Activated CD8-positive, alpha-beta T cell treated with anti-CD3 and anti-CD28 coated beads for 36 hours (primary cell): ENCODE results near the gene DOK4. TPM values are rescaled to one million over a fixed set of nuclear protein-coding genes. Genes with fewer than 3 reads are reported as not detected.
A peak's percentile ranks its signal among the peaks of the same experiment; 100 is the strongest.

ENCODE experiments used
- ATAC-seq: fragments of 200-7000 bp; cut with Tn5 transposase; one replicate; pipeline ENCODE4 v1.10.0; 2021; ENCODE audit warnings: mild to moderate bottlenecking, moderate library complexity
- CTCF ChIA-PET: fragments of 350-600 bp; sonication (Branson Sonifier 250); formaldehyde crosslinking; loops from one replicate; lab custom pipeline; 2021; ENCODE audit warnings: antibody characterized with exemption; lab: Charles Lee
- POLR2A ChIA-PET: fragments of 350-600 bp; sonication (Branson Sonifier 250); formaldehyde crosslinking; loops from one replicate; lab custom pipeline; 2021; ENCODE audit warnings: antibody characterized with exemption; lab: Charles Lee
- DNase-seq: peaks from one replicate; pipeline ENCODE4 v3.0.0-alpha.2; 2020
- H3K27ac Mint-ChIP-seq: one replicate; pipeline ENCODE4 v1.8.0; 2021; ENCODE audit warnings: mild to moderate bottlenecking, mixed read lengths
- H3K27me3 Mint-ChIP-seq: one replicate; pipeline ENCODE4 v1.8.0; 2021; ENCODE audit warnings: mixed read lengths
- H3K36me3 Mint-ChIP-seq: one replicate; pipeline ENCODE4 v1.8.0; 2021; ENCODE audit warnings: low read depth, mixed read lengths
- H3K4me1 Mint-ChIP-seq: one replicate; pipeline ENCODE4 v1.8.0; 2021; ENCODE audit warnings: low read depth, mixed read lengths
- H3K4me3 Mint-ChIP-seq: one replicate; pipeline ENCODE4 v1.8.0; 2021; ENCODE audit warnings: mild to moderate bottlenecking, moderate library complexity, mixed read lengths
- H3K9me3 Mint-ChIP-seq: one replicate; pipeline ENCODE4 v1.8.0; 2021; ENCODE audit warnings: mixed read lengths
- CTCF ChIP-seq: fragments of 200-600 bp; IDR thresholded peaks from one replicate; pipeline ENCODE4 v1.8.0; 2022; ENCODE audit warnings: antibody characterized with exemption, mild to moderate bottlenecking
- intact Hi-C: fragments of 100-400 bp; cut with micrococcal nuclease; formaldehyde crosslinking; loops from one replicate; pipeline ENCODE4 v1.10.0; 2022
- total RNA-seq, 2 experiments: library from RNA; stranded (reverse); gene quantifications; one replicate each; pipeline ENCODE4 v1.2.3, GENCODE V29; 2021

The DOK4 gene
- total RNA-seq, 2 experiments from 2014 or later: 4.6 to 5.1 TPM

DNA sequence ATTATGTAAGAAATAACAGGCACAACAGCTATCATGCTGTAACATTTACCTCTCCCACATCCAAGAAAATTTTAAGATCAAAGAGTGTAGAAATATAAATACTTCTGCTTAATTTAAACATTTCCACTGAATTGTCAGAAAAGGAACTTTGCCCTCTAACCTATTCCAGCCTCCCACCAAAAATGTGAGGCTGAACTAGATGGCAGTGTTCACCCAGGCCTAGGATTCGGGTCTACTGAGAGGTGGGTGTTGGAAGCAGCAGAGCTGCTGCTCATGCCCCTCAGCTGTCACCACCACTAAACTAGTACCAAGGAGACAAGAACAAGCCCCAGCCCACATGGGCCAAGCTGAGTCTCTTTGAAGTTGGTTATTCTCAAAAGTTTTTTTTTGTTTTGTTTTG, 50.5 kb downstream of the DOK4 start:
- ChIA-PET POLR2A (interaction anchor here (1.1 kb wide), 1 partner anchor 11 kb away, joined by 8 read pairs; the partner anchor contains the start of genes CIAPIN1 and COQ9), CTCF (interaction anchor here (0.7 to 5.3 kb wide), 7 partner anchors 11 to 135 kb away, joined by 3 to 30 read pairs (median 4); partner anchors contain the start of genes CIAPIN1 and POLR2C)
- DNase-seq (no peak), ATAC-seq (no peak)
- Mint-ChIP-seq H3K4me3 (no peak overlapping the region), H3K36me3 (peaks cover 73% of the 10 kb centered on the region), H3K4me1 (peaks cover 31% of the 10 kb centered on the region), H3K27ac (no peak overlapping the region), H3K9me3 (peaks cover 4% of the 10 kb centered on the region), H3K27me3 (no peaks in the 10 kb centered on the region)
- no peak for TF ChIP-seq CTCF
- intact Hi-C loops: no loop called here

GRCh38 chr16:57434003-57434402, 52.3 kb downstream of the DOK4 start:
- H3K4me3 Mint-ChIP-seq: no peak overlapping the region
- TF ChIP-seq CTCF: no peak
- POLR2A ChIA-PET: interaction anchor here (2.7 kb wide), 1 partner anchor 13 kb away, joined by 9 read pairs; the partner anchor contains the start of genes CIAPIN1 and COQ9
- no peaks in the 10 kb centered on the region for H3K27me3 Mint-ChIP-seq
- H3K4me1 Mint-ChIP-seq: peaks cover 31% of the 10 kb centered on the region
- no peaks in the 10 kb centered on the region for H3K9me3 Mint-ChIP-seq
- H3K27ac Mint-ChIP-seq: peak overlapping the region; percentile 66
- intact Hi-C loops: no loop called here
- no peak for DNase-seq
- peak; percentile 20 for ATAC-seq
- peaks cover 67% of the 10 kb centered on the region for H3K36me3 Mint-ChIP-seq
- CTCF ChIA-PET: interaction anchor here (1.1 to 6.0 kb wide), 5 partner anchors 8 to 86 kb away, joined by 5 to 81 read pairs (median 7); partner anchors contain the start of gene POLR2C

GRCh38 chr16:57432989-57433388, 53.3 kb downstream of the DOK4 start:
- peak overlapping the region; percentile 66 for H3K27ac Mint-ChIP-seq

DNA sequence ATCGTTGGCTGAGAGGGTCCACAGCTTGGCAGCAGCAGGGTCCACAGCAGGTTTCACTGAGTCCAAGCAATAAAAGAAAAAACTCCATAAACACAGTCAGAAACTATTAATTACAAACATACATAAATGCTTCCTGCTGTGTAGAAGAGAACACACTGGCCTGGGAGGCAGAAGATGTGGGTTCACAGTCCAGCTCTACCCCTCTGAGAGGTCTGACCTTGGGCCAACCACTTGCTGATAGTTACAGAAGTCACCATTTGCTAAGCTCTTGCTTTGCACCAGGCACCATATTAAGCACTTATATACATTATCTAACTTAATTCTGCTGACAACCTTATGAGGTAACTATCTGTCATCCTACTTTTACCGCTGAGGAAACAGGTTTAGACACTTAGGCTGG, 53.8 kb downstream of the DOK4 start:
- no peaks in the 10 kb centered on the region for H3K27me3 Mint-ChIP-seq
- no peak for DNase-seq
- POLR2A ChIA-PET: interaction anchor here (0.7 to 2.7 kb wide), 4 partner anchors 9 to 34 kb away, joined by 3 to 9 read pairs (median 4); partner anchors contain the start of genes CIAPIN1 and COQ9
- no peak for TF ChIP-seq CTCF
- H3K4me3 Mint-ChIP-seq: no peak overlapping the region
- H3K36me3 Mint-ChIP-seq: peaks cover 70% of the 10 kb centered on the region
- intact Hi-C loops: no loop called here
- ATAC-seq: no peak
- H3K9me3 Mint-ChIP-seq: no peaks in the 10 kb centered on the region
- peak overlapping the region; percentile 66 for H3K27ac Mint-ChIP-seq
- CTCF ChIA-PET: interaction anchor here (1.1 to 6.0 kb wide), 8 partner anchors 10 to 130 kb away, joined by 3 to 81 read pairs (median 4); partner anchors contain the start of gene POLR2C
- peaks cover 29% of the 10 kb centered on the region for H3K4me1 Mint-ChIP-seq

More at GRCh38 chr16:57432989-57433388, 53.3 kb downstream of the DOK4 start:
- DNase-seq (no peak), ATAC-seq (no peak)
- no peak for TF ChIP-seq CTCF
- Mint-ChIP-seq H3K4me1 (peaks cover 29% of the 10 kb centered on the region), H3K27me3 (no peaks in the 10 kb centered on the region), H3K36me3 (peaks cover 68% of the 10 kb centered on the region), H3K4me3 (no peak overlapping the region), H3K9me3 (no peaks in the 10 kb centered on the region)
- intact Hi-C loops: no loop called here
- ChIA-PET CTCF (interaction anchor here (0.8 to 6.0 kb wide), 9 partner anchors 9 to 131 kb away, joined by 3 to 81 read pairs (median 4); partner anchors contain the start of gene POLR2C), POLR2A (interaction anchor here (0.6 to 2.7 kb wide), 5 partner anchors 10 to 283 kb away, joined by 3 to 9 read pairs (median 4); partner anchors contain the start of genes CIAPIN1 and COQ9)

DNA sequence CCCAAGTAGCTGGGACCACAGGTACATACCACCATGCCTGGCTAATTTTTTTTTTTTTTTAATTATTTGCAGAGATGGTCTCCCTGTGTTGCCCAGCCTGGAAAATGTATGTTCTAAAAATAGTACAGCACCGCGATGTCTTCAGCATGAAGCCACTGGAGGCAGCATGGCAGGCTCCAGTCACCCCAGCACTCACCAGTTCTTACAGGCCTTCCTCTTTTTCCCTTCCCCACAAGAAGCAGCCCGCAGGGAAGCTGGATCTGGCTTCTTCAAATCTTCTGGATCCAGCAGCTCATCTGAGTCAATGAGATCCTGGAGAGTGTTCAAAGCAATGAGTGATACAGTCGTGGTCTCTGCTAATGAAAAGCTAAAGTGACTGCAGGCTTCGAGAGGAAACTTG, 55.3 kb downstream of the DOK4 start:
- no peak overlapping the region for H3K4me3 Mint-ChIP-seq
- DNase-seq: no peak
- TF ChIP-seq CTCF: no peak
- H3K27ac Mint-ChIP-seq: no peak overlapping the region
- CTCF ChIA-PET: interaction anchor here (1.3 to 6.0 kb wide), 3 partner anchors 11 to 89 kb away, joined by 3 to 81 read pairs (median 4); partner anchors contain the start of gene CIAPIN1
- peaks cover 29% of the 10 kb centered on the region for H3K4me1 Mint-ChIP-seq
- peaks cover 67% of the 10 kb centered on the region for H3K36me3 Mint-ChIP-seq
- ATAC-seq: no peak
- POLR2A ChIA-PET: interaction anchor here (1.3 kb wide), 1 partner anchor 11 kb away, joined by 3 read pairs; no protein-coding TSS in a partner anchor
- intact Hi-C loops: no loop called here
- H3K9me3 Mint-ChIP-seq: no peaks in the 10 kb centered on the region
- H3K27me3 Mint-ChIP-seq: no peaks in the 10 kb centered on the region
